HG02938 (cell line): ENCODE results near the gene FANCE.
"Not testable (repeated sequence)": the region's sequence is repeated elsewhere in the genome, so short reads cannot be mapped to it uniquely, and the experiment has no call there.

Experiments
- ATAC-seq: cut with Tn5 transposase; IDR thresholded peaks from one replicate; pipeline ENCODE4 v1.9.1; 2021; ENCODE audit warnings: mild to moderate bottlenecking, moderate library complexity; ENCODE audit not compliant: unreplicated experiment

The FANCE gene

DNA sequence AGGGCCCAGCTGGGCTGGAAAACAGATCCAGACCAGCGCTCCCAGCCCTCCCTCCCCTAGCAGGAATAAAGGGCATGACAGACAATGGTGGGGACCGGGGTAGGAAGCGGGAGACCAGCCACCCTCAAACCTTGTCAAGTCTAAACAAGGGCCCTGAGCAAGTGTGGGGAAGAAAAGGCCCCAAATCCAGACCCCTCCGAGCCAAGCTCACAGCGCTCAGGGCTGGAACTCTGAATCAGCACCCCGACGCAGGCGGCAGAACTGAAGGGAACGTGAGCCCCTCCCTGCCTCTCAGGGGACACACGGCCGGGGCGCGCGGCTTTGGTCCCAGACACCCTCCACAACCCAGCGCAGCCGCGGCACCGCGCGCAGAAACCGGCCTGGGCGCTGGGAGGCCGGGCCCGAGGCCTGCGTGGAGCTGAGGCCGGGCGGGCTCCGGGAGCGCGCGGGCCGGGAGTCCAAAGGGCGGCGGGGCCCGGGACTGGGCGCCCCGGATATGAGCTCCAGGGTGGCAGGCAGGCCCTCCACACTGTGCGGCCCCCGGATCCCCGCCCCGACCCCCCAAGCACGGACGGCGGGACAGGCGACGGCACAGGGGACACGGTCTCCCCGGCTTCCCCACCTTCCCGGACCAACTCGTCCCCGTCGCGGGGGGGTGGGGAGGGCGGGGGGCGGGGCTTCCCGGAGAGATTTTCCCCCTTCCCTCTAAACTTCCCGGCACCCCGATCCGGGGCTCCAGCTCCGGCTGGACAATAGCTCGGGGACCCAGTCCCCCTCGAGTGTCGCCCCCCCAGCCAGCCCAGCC, 44.1 kb downstream of the FANCE start:
- ATAC-seq, result no peak

- ATAC-seq, result no peak
These were observed 44.9 kb downstream of the FANCE start, which contains the start of gene TEAD3 for GRCh38 chr6:35496841-35497570. Gene TEAD3 (minus strand): TSS chr6:35497079.

DNA sequence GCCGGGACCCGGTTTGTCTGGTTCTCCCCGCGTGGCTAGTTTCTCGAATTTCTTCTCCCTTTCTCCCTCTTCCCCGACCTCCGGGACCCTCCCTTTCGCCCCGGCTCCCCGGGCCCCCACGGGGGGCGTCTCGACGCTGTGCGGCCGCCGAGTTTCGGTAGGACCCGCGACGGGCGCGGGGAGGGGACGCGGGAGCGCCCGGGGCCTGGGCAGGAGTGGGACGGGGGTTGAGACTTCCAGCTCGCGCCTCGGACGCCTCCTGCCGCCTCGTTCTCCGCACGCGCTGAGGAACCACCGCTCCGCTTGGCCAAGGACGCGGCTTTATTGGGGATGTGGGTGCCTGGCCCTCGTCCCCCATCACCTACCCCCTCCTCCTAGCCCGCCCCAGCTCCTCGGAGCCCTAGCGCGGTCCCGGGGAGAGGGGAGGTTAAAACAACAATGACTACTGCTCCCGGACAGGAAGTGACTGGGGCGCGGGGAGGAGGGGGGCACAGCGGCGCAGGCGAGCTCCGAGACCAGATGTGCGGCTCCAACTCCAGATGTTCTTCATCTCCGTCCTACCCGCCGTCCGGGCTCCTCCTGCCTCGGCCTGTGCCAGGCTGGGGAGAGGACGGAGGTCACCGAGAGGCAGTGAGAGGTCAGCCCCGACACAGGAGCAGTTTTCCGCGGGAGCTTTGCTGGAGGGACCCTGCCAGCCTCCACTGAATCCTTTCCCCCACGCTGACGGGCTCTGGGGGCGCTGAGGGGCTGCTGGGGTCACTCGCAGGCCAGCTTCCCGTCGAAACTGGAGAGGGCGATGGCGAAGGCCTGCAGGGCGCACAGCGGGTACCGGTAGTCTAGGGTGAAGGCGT, 45.7 kb downstream of the FANCE start:
- ATAC-seq, result no peak

DNA sequence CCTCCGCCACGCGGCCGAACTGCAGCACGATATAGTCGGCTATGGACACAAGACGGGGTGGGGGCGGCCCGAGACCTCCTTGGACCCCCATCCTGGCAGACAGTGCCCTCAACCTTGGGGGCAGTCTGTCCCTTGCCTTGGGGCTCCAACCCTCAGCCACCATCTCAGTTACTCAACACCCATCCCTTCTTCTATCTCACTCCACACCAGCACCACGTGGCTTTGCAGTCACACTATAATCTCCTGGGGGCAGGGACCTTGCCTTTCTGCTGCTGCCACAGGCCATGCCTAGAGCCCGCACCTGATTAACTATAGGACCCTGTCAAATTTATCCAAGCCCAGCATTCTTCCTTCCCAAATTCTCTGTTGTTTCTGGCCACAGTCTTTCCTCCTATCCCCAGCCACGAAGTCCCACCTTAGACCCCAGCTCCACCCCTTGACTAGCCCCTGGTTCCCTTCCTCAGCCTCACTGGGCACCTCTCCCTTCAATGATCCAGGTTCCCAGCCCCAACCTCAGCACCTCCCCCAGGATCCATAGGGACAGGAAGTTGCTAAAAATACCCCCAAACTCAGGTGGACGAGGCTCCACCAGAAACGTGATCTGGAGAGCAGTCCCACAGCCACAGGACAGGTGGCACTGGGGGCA, 46.4 kb downstream of the FANCE start:
- no peak for ATAC-seq

DNA sequence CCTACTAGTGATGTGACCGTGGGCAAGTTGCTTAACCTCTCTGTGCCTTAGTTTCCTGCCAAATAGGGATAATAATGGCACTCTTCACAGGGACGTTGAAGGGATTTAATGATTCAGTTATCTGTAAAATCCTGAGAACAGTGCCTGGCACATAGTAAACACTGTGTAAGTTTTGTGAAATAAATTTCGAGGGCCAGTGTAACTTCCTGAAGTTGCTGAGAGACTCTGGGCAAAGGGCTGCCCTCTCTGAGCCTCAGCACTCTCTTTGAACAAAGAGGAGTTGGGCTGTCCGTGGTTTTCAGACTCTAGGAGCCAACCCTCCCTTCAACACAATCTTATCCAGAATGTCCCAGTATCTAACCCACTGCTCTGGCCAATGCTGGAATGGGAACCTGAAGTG, 47.2 kb downstream of the FANCE start:
- ATAC-seq, result no peak

- no peak for ATAC-seq
These were observed 48.6 kb downstream of the FANCE start for GRCh38 chr6:35500782-35501181.

- ATAC-seq, result no peak
These were observed 49.6 kb downstream of the FANCE start for GRCh38 chr6:35501784-35502183.

DNA sequence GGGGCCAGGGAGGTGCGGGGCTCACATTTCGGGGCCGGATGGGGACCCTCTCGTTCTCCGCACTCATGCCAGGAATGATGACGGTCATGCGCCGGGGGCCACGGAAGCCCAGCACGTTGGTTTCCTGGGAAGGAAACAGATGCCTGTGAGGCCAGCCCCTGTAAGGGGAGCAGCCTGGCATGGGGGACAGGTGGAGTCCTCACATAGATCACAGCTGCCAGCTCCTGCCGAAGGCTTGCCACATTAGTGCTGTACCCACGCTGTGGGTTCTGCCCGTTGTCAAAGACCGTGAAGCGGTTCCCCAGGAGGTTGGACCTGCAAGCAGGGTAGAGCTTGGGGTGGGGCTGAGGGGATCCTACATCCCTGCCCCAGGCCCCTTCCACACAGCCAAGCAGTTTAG, 51.4 kb downstream of the FANCE start:
- ATAC-seq, result no peak

- no peak for ATAC-seq
These were observed 53.9 kb downstream of the FANCE start for GRCh38 chr6:35505999-35506412.

DNA sequence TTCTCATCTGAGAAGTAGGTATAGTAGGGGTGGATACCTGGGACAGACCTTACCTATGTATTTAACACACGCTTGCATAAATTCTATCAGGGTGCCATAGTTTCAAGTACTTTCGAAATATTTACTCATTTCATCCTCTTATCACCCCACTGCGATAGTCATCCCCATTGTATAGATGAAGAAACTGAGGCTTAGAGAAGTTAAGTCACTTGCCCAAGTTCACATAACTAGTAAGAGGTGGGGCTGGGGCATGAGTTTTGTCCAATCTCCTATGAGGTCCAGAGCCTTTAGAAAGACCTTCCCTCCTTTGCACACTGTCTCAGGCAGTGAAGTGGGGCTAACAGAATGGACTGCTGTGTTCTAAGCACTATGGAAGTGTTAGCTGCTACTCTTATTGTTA, 54.4 kb downstream of the FANCE start:
- no peak for ATAC-seq

DNA sequence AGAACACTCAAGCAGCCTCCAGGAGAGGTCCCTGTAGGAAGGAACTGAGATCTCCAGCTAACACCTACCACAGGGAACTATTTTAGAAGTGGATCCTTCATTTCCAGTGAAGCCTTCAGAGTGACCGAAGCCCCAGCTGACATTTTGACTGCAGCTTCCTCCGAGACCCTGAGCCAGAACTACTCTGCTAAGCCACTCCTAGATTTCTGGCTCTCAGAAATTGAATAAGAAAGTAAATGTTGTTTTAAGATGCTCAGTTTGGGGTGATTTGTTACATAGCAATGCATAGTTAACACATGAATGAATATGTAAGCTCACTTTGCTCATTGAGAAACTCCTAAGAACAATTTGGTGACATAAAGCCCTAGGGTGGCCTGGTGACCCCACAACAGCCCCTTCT, 55.1 kb downstream of the FANCE start:
- ATAC-seq, result no peak

GRCh38 chr6:35508027-35508426, 55.9 kb downstream of the FANCE start:
- ATAC-seq, result no peak

DNA sequence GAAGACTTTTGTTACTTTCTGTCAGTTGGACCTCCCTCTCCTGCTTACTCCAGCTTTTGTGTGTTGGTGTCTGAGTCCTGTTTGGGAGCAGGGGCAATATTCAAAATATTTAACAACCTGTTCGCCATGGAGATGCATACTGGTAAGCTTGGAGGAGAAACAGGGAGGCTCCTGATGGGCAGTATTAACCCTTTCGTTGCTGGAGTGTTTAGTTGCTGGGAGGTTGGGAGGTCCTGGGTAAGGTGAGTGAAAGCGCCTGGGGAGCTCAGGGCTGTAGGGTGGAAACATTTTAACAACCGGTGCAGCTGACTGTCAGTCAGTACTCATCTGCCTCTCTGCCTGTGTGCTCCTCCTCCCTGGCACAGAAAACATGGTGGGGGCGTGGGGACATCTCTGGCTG, 56.4 kb downstream of the FANCE start:
- no peak for ATAC-seq

DNA sequence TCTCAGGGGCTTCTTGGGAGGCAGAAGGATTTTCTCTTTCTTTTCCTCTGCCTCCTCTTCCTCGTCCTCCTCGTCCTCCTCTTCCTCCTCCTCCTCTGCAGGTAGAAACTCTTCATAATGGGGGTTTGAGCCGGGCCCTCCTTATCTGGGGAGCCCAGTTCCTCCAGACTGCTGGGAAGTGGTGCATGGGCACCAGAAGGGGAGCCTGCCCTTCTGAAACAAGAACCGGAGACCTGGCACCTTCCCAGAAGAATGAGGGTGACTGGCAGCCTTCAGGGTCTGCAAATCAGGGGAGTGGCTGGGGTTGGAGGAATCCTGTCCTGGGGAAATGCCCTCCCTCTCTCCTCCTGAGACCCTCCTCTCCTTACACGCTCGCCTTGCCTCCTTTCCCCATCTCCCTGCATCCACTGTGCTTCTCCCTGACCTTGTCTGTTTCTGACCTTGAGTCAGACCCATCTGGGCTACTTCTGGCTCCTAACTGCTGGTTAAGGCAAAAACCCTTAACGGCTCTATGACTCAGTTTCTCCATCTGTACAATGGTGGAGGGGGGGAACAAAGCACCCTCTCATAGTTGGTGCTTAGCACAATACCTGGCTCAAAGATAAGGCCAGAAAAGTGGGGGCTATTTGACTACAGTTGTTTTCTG, 58.9 kb downstream of the FANCE start:
- ATAC-seq, result no peak

- ATAC-seq, result no peak
These were observed 59.4 kb downstream of the FANCE start for GRCh38 chr6:35511562-35511941.

GRCh38 chr6:35512006-35512405, 59.9 kb downstream of the FANCE start:
- no peak for ATAC-seq

DNA sequence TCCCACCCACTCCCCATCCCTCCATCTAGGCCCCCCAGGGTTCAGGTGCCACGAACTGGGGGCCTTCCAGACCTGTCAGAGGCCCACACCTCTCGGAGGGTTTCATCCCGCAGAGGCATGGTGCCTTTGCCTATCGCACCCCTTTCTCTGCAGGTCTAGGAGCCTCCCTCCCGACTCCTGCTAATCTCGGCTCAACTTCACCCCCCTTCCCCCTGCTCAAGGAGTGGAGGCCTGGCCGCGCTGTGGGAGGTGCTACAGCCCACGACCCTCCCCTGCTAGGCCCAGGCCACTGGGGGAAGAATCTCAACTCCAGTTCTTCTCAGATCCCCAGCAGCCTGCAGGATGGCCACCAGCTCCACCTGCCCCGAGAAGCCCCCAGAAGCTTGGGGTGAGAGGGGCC, 60.6 kb downstream of the FANCE start, which contains the start of gene TULP1:
Gene TULP1, minus strand, starts transcription at position 157 of the 400 bp plus-strand sequence. Its CDS starts 38 bp downstream, at position 119.
- no peak for ATAC-seq

GRCh38 chr6:35514587-35514986, 62.4 kb downstream of the FANCE start:
- no peak for ATAC-seq

DNA sequence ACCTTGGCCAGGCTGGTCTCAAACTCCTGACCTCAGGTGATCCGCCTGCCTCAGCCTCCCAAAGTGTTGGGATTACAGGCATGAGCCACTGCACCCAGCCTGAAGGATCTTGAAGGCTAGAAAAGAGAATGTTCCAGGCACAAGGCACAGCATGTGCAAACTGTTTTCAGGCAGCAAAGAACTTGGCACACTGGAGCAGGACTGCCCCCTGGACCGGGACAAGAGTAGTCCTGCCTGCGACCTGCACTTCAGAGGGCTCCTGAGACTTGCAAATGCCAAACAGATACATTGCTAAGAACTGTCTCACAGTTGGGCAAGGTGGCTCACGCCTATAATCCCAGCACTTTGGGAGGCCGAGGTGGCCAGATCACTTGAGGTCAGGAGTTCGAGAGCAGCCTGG, 63.8 kb downstream of the FANCE start:
- not testable (repeated sequence) for ATAC-seq
